HFF-Myc (cell line): ENCODE results near the gene UCN2.

Experiments used
- DNase-seq: peaks from one replicate; pipeline ENCODE4 v3.0.0-alpha.2; 2011; ENCODE audit warnings: low read depth; ENCODE audit errors: extremely low read depth
- H3K4me3 ChIP-seq: replicated peaks from 2 replicates; pipeline ENCODE4 v1.5.1; 2011; ENCODE audit warnings: low read depth, mild to moderate bottlenecking, control low read depth, low read length
- TF ChIP-seq, protein P1 (sequence below): IDR thresholded peaks from 2 replicates; pipeline ENCODE4 v1.5.1; 2012; ENCODE audit warnings: mild to moderate bottlenecking, low read depth, low read length, control low read depth; ENCODE audit errors: missing control alignments

The UCN2 gene

DNA sequence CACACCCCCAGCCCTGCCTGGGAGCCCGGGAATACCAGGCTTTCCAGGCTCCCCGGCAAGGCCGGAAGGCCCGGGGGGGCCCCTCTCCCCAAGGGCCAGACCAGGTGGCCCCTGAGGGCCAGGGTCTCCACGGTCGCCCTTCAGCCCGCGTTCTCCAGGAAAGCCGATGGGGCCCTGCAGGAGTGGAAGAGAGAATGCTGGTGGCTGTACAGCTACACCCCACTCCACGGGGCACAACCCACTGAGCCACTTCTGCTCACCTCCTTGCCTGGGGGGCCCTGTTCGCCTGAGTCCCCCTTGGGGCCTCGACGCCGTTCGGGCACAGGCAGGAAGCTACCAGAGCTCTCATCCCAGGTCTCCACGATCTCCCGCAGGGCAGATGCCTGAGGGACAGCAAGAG, 11.8 kb upstream of the UCN2 start:
- no peak overlapping the region for H3K4me3 ChIP-seq
- TF ChIP-seq, protein P1, sequence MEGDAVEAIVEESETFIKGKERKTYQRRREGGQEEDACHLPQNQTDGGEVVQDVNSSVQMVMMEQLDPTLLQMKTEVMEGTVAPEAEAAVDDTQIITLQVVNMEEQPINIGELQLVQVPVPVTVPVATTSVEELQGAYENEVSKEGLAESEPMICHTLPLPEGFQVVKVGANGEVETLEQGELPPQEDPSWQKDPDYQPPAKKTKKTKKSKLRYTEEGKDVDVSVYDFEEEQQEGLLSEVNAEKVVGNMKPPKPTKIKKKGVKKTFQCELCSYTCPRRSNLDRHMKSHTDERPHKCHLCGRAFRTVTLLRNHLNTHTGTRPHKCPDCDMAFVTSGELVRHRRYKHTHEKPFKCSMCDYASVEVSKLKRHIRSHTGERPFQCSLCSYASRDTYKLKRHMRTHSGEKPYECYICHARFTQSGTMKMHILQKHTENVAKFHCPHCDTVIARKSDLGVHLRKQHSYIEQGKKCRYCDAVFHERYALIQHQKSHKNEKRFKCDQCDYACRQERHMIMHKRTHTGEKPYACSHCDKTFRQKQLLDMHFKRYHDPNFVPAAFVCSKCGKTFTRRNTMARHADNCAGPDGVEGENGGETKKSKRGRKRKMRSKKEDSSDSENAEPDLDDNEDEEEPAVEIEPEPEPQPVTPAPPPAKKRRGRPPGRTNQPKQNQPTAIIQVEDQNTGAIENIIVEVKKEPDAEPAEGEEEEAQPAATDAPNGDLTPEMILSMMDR: no peak
- no peak for DNase-seq

DNA sequence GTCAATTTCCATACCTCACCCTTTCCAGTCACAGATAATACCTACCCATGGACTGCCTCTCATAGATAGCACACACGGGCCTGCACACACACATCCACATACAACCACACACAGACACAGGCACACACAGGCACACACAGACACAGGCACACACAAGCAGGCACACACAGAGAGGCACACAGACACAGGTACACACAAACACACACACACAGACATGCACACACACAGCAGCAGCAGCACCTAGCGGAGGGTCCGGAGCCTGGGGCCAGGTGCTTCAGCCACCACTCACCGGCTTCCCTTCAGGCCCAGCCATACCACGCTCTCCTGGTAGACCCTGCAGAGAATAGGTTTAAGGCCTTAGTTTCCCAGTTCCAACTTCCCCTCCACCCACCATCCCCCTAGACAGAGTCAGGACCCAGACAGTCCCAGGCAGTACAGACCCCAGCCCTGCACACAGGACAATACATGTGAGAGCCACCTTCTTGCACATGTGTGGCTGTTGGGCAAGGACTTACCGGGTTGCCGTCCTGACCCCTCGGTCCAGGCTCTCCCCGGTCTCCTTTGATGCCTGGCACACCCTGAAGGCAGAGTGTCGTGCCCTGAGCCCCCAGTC, 10.5 kb upstream of the UCN2 start:
- DNase-seq: no peak
- TF ChIP-seq, protein P1: no peak
- no peak overlapping the region for H3K4me3 ChIP-seq

DNA sequence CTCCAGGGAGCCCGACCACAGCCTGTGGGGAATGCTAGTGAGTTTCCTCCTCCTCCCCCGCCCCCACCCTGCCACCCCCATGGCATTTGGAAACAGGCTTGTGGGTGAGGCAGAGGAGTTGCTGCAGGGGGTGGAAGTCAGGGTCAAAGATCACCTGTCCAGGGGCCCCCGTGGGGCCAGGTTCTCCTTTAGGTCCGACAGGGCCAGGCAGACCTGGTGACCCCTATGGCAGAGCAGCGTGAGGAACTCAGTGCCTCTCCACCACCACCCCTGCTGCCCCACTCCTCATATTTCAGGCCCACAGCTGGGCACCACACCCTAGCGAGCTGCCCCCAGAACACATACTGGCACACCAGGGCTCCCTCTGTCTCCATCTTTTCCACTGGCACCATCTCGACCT, 8.9 kb upstream of the UCN2 start:
- DNase-seq: no peak
- H3K4me3 ChIP-seq: no peak overlapping the region
- TF ChIP-seq, protein P1: no peak

DNA sequence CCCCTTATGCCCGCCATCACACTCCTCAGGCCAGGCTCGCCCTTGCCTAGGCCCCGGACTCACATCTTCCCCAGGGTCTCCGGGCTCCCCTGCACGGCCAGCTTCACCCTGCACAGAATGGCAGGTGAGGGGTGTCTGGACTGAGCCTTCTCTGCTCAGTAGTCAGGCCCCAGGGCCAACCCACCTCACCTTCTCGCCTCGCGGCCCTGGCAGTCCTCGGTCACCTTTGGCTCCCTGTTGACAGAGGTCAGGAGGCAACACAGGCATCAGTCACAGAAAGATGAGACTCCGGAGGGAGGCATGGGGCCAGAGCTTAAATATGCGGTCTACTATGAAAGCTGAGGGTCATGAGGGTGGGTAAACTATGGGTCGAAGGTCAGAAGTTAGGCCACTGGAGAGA, 8.4 kb upstream of the UCN2 start:
- TF ChIP-seq, protein P1: no peak
- DNase-seq: no peak
- H3K4me3 ChIP-seq: no peak overlapping the region

DNA sequence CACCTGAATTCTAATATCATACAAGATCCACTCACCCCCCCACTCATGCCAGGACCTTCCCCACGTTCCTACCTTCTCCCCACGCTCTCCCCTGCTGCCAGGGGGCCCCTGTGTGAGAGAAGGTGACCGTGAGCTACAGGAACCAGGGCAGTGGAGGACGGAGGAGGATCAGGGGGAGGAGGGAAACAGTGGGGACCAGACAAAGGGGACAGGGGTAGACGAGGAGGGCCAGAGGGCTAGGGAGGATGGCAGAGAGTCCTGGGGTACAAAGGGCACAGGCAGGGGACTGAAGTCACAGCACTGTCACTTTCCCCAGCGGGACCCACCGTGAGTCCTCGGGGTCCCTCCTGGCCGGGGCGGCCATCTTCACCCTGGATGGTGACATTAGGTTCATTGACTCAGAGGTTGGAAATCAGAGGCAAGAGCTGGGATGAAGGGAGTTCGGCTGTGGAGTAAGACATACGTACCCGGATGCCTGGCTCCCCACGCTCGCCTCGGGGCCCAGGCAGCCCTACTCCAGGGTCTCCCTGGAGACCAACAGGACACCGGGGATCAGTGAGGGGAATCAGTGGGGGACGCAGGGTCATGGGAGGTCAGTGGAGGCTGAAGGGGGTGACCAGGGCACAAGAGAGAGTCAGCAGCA, 6.3 kb upstream of the UCN2 start:
- H3K4me3 ChIP-seq: no peak overlapping the region
- DNase-seq: no peak
- TF ChIP-seq, protein P1: no peak

DNA sequence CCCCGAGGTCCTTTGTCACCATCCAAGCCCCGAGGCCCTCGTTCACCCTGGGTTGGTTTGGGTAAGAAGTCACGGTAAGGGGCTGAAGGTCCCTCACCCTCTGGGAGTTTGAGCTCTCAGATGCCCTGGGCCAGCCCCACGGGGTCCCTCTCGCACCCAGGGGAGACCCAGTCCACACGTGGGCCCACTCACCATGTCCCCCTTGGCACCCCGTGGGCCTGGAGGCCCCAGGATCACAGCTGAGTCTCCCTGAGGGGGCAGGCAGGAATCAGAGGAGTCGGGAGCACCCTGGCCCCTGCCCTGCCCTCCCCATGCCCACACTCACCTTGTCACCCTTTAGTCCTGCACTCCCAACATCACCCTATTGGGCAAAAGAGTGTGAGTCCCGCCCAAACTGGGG, 5.8 kb upstream of the UCN2 start:
- H3K4me3 ChIP-seq: no peak overlapping the region
- DNase-seq: no peak
- TF ChIP-seq, protein P1: no peak
